ENCODE measurements around the gene SLC25A40. TPM values are rescaled to one million over a fixed set of nuclear protein-coding genes. Genes with fewer than 3 reads are reported as not detected.

The SLC25A40 gene
- total RNA-seq, 1 donor from 2014 or later: 21.3 TPM

GRCh38 chr7:87784424-87784823 is 91.7 kb downstream of the SLC25A40 start:
- DNase-seq (ENCODE audit: low spot score): no peak

Other genes with a start within 250 kb of the SLC25A40 start
- gene RUNDC3B, start 248.0 kb downstream of the SLC25A40 start, total RNA-seq: 2.8 TPM
- 12.1 TPM for gene DBF4, start 133 bp upstream of the SLC25A40 start, total RNA-seq
- 26.4 TPM for gene ADAM22, start 57.9 kb upstream of the SLC25A40 start, total RNA-seq